GM18907 (cell line): Measurements from ENCODE around the gene MOK.

Experiments
- ATAC-seq: cut with Tn5 transposase; IDR thresholded peaks from one replicate; pipeline ENCODE4 v1.9.1; 2021; ENCODE audit warnings: mild to moderate bottlenecking, moderate library complexity; ENCODE audit not compliant: unreplicated experiment

Gene MOK

DNA sequence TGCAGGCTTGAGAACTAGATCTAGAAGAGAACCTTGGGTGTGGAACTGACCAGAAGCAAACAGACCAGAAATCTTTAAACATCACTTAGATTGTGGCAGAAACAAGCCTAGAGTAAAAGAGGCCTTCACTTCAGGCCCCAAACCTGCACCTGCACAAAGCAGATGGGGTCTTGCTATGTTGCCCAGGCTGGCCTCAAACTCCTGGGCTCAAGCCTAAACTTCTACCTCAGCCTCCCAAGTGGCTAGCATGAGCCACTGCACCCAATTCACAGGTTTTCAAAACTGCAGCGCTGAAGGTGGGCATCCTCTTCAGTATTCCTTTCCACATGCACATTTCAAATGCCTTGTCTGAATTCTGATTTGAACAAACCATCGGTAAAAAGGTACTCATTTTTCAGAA is 19.9 kb downstream of the MOK start:
- ATAC-seq = no peak

DNA sequence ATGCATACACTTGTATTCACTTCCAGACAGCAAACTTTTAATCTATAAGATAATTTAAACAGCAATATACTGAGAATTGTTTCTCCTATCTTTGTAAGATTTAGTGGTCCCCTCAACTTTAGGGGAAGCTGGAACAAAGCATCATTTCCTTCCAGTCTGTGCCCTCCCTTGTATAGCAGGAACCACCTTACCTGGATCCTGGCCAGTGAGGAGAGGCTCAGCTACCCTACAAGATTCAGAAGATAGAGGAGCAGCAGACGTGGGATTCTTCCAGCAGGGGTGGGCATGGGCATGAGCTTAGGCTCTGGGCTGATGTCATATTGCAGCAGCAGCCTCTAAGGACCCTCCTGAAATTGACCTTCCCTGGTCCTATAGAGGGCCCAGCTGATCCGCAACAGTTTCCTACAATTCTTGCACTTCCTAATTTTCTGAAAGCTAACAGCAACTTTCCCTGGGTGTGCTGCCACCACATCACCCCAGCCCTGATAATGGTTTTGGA is 21.3 kb downstream of the MOK start:
- no peak for ATAC-seq

DNA sequence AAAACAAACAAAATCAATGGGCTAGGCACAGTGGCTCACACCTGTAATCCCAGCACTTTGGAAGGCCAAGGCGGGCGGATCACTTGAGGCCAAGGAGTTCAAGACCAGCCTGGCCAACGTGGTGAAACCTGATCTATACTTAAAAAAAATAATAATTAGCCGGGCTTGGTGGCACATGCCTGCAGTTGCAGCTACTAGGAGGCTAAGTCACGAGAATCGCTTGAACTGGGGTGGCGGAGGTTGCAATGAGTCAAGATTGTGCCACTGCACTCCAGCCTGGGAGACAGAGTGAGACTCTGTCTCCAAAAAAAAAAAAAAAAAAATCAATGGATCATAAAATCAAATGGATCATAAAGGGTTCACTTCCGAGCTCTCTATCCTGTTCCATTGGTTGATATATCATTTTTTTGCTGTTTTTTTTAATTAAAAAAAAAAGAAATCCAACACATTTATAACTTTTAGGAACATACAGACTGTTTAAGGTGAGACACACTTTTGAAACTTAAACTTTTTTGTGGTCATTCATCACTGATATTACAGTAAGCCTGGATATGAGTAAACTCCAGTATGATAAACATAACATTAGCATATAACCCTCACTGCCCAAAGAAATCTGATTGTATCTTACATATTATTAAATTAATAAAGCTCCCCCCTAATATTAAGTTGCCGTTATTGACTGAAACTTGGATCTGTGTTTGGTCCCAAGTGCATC is 22.1 kb downstream of the MOK start:
- no peak for ATAC-seq

DNA sequence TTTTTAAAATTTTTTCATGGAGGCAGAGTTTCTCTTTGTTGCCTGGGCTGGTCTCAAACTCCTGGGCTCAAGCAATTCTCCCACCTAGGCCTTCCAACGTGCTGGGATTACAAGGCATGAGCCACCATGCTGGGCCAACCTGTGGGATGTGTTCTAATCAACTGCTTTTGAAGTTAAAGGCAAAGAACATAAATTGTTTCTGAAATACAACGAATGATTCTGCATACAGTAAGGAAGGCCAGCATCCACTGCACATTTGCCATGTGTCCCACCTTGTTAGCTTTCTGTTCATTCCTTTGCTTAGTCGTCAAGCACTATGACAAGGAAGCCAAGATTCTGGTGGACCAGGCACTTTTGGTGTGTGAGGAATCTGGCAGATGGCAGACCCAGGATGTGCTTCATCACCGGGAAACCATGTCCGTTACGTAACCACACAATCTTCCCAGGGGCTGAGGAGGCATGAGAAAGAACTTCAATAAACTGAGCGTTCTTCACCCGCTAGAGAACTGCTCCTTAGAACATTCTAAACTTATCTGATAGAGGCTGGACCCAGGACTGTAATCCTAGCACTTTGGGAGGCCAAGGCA is 24.5 kb downstream of the MOK start:
- no peak for ATAC-seq

DNA sequence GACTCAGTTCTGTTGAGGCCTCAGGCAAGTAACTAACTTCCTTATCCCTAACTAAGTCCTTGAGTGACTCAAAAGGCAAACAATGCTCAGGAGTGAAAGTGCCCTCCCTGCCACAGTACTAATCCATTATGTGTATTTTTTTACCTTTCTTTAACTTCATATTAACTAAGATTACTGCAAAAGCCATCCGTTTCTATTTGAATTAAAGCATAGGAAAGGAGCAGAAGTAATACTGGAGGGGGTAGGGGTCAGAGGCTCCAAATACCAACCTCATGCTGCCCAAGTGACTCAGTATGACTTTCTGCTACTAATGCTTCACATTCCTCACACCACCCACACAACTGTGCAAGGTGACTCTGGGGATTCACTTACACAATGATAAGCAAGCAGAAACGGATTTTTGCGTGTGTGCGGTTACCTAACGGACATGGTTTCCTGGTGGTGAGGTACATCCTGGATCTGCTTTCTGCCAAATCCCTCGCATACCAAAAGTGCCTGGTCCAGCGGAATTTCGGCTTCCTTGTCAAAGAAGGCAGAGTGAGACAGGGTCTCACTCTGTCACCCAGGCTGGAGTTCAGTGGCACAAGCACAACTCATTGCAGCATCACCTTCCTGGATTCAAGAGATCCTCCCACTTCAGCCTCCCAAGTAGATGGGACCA is 25.1 kb downstream of the MOK start:
- no peak for ATAC-seq

DNA sequence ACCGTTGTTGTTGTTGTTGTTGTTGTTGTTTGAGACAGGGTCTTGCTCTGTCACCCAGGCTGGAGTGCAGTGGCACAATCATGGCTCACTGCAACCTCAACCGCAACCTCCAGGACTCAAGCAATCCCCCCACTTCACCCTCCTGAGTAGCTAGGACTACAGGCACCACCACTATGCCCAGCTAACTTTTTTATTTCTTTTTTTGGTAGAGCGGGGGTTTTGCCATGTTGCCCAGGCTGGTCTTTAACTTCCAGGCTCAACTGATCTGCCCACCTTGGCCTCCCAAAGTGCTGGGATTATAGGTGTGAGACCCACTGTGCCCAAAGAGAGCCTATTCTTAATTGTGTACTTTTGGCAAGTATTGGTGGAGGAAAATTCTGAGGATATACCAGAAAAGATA is 25.7 kb downstream of the MOK start:
- ATAC-seq = no peak

DNA sequence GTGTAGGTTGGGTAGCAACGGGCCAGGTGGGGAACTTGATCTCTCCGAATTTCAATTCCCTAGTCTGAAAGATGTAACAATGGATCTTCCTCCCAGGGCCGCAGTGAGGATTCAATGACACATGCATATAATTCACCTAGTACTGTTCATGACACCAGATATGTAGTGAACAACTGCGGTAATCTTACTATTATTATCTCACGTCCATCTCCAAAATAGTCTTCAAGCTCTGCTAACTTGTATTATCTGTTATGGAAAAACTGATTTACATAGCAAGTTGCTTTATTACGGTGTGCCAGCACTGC is 26.4 kb downstream of the MOK start:
- ATAC-seq = no peak

DNA sequence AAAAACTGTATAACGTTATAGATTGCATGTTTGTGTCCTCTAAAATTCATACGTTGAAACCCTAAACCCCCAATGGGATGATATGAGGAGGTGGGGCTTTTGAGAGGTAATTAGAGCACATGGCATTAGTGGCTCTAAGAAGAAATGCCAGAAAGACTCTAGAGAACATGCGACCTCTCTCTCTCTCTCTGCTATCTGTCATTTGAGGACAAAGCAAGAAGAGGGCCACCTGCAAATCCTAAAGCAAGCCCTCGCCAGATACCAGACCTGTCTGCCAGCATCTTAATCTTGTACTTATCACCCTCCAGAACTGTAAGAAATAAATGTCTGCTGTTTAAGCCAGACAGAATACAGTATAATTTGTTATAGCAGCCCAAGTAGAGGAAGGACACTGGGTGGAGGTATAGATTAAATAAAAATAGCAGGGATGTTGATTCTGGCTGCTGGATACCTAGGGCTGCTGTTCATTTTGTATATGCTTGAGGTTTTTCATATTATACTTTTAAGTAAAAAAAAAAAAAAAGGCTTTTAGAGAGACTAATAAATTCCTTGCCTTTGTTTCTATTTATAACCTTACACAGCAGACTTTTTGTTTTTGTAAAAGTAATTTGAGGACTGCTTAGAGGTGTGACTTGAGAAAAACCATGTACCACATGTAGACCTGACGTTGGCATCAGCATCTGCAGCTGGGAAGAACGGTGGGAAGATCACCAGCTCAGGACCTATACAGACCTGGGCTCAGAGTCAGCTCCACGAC is 26.9 kb downstream of the MOK start:
- ATAC-seq = no peak

DNA sequence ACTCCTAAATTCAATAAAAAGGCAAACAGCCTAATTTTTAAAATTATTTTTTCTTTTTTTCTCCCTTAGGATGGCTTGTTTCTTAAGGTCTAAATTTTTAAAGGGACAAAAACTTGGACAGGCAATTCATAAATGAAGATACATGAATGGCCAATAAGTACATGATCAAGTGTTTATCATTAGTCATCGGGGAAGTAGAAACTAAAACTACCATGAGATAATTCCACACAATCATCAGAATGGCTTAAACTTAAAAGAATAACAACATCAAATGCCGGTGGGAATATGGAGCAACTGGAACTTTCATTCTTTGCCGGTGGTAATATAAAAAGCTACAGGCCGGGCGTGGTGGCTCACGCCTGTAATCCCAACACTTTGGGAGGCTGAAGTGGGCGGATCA is 29.1 kb downstream of the MOK start:
- no peak for ATAC-seq

DNA sequence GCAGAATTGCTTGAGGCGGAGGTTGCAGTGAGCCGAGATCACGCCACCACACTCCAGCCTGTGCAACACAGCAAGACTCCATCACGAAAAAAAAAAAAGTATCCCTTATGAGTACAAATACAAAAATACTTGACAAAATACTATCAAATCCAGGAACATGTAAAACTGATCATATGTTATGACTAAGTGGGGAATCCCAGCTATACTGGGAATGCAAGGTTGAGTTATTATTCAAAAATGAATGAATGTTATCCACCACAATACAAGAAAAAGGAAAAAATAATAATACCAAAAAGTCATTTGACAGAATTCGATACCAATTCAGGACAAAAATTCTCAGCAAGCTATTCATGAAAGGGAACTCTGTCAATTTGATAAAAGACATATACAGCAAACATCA is 32.6 kb downstream of the MOK start:
- ATAC-seq = no peak

DNA sequence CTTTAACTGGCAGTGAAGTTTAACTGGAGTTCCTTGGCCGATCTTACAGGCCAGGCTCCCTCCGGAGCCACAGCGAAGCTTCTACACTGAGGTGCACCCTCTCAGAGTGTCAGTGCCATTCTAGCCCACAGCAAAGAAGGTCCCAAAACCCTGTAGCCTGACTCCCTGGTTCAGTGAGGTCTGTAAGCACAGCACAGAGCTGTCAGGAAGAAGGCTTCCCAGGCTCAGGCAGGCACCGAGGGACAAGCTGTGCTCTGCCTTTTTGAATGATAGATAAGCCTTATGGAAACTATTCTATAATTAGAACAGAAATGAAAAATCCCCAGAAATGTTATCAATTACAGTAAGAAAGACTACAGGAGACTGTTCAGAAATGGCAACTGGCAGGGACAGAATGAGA is 40.2 kb downstream of the MOK start:
- no peak for ATAC-seq

DNA sequence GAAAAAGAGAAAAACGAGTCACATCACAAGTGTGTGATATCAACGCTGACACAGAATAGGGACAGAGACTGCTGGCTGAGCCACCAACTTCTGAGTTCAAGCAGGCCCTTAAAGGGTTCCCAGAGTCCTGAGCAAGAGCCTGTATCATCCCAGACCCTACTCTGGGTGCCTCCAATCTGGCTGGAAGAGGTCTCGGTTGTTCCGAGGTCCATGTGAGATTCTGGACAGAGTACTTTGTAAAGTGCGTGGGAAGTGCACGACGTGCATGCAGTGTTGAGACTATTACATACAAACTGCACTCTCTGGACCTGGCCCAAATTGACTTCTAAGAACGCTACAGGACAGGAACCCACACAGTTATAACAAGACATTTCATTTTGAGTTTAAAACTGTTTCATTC is 40.6 kb downstream of the MOK start:
- ATAC-seq = no peak

DNA sequence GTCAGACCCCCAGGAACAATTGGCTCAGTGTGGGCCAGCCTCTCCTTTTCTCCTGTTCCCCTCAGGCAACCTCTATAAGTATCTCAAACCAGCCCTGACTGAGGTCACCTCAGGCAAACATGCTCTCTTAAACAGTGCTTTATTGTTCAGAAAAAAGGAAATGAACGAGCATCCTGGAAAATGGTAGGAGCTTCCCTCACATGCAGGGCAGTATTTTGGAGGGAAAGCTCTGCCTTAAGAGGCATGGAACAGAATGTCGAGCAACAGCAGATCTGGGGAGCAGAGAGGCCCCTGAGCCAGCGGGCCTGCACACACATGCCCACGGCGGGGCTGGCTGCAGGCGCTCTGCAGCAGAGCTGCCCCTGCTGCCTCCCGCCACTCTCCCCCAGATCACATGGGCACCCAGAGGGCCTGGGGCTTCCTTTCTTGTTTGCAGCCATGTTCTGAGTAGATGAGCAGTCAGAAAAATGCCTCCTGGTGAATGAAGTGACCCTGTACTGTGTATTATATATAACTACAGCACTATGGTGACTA is 42.0 kb downstream of the MOK start:
- ATAC-seq = no peak

DNA sequence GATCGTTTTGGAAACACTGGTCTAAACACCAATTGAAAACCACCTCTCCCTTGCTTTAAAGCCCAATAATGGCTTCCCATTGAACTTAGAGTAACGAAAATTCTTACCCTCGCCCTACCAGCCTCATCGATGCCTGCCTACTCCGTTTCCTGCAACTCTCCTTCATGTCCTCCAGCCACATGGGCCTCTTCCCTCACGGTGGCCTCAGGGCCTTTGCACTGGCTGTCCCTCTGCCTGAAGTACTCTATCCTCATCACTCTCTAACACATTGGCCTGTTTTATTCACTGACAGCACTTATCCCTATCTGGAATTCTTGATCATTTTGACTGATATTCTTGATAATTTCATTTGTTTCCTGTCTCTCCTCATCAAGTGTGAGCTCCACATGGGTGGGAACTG is 46.8 kb downstream of the MOK start:
- no peak for ATAC-seq

DNA sequence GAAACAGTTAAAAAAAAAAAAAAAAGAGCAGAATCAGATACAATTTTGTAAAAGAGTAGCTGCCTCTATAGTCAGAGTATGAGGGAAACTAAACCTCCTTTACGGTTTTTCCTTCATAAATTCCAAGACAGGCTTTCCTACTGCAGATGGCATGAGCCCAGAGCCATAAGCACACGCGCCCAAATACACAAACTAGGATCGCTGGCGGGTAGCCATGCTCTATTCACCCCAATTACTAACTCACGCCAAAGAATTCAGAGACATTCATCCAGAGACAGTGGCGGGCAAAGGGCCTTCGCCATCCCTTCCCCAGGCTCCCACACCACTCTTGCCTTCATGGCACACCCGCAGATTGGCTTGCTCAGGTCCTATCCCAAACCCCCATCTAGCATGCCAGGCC is 48.2 kb downstream of the MOK start:
- ATAC-seq = no peak

DNA sequence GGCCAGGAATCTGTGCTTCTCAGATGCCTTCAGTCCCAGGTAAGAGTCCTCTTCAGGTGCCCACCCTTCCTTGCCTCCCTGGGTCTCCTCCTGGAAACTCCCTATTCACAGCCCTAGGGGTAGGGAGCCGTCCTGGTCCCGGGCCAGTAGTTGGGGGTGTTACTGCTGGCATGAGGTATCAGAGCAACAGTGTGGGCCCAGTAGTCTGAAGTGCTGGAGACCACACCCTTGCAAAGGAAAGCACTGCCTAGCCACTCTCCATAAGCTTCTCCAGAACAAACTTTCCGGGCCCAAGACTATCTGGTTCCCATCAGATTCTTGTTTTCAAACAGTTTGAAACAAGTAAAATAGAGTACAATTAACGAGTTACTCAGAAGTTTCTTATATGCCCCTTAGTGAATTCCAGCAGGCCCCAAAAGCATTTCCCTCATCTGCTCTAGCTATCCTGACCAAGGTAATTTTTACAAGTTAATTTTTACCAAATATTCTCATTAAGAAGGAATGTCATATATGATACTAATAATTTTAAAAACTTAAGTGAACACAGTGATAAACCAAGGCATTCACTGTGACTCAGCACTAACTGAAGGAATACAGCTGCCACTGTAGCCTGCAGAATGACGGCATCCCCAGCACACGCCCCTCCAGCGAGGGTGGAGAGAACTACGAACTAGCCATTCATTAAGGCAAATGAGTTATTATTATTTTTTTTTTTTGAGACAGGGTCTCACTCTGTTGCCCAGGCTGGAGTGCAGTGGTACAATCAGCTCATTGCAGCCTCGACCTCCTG is 49.4 kb downstream of the MOK start:
- ATAC-seq = no peak

DNA sequence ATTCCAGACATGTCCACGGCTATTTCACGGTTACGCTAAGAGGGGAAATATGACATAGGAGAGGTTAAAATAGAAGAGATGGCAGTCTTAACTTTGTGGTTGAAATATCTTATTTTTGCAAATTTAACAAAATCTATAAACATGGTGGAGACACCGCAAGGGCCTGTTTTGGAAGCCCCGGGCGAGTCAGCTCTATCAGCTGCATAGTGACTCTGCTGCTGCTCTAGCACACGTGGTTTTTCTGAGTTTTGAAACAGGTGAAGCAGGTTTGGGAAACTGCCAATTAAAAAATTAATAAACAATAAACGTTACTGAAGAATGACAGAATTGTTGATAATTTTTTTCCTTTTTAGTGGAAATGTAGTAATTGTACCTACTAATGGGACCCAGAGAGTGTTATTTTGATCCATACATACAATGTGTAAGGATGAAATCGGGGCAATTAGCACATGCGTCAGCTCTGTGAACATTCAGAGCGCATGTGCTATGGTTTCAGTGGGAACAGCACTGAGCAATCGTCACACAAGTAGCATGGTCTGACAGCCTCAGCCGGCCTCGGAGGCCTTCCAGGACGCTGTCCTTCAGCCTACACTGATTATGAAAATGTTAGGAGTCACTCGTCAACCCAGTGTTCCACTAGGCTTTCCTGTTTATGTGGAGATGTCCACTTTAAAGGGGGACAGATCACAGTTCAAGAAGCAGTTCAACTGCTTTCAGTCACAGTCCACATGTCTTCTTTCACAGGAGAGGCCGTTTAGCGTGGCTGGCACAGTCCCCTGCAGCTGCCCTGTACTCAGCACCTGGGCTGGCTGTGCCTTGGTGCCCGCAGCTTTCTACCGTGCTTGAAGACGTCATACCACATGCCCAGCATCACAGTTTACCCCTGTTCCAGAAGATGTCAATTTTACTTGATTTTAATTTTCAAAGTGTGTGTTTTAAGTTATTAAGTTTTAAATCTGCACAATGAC is 51.8 kb downstream of the MOK start:
- ATAC-seq = no peak

DNA sequence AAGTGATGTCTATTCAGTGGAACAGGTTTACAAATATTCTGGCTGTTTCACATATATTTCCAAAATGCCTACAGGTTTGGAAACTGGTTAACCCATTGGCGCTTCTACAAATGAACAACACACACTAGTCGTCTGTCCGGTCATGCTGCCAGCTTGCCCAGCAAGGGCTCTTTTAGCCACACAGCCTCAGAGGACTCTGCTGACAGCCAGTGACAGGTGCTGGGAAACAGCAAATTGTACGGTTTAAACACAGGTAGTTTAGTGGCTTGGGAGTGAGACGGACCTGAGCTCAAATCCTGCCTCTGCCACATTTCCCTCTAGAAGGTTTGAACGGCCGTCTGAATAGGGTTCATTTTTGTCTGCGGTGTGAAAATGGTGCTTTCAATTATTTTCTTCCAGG is 53.8 kb downstream of the MOK start:
- ATAC-seq = no peak

DNA sequence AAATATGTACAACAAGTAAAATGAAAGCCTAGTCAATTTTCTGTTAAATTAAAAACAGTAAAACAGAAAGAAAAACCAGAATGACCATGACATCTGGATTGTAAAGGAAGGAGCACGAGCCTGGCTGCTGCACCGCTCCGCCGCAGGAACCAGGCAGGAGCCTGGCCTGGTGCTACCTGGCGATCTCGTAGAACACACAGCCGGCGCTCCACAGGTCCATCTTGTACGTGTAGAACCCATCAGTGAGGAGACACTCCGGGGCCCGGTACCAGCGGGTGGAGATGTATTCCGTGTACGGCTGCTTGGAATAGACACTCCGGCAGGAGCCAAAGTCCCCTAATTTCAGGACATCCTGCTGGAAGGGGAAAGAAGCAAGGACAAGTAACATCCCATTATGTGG is 54.3 kb downstream of the MOK start:
- no peak for ATAC-seq

DNA sequence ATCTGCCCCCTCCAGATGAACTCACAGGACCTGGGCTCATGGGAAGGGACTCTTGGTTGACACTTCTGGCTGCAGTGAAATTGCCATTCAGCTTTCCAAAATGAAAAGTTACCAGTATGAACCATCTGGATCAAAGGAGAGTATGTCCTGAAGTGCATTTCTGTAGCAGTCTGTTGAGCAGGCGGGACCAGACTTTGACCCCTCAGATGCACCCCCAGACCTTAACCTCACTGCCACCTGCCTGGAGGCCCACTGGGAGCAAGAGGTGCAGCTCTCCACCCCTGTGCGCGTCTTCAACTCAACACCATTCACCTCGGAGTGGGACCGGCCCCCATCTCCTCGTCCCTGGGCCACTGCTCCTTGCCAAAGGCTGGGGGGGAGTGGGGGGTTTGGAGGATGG is 55.0 kb downstream of the MOK start:
- ATAC-seq = no peak
